ENCODE results near the gene SOD3.

SOD3 gene

GRCh38 chr4:24805067-24805466 is 9.7 kb downstream of the SOD3 start:
- DNase-seq = no peak

- DNase-seq = no peak
Measured at GRCh38 chr4:24805566-24805965, 10.2 kb downstream of the SOD3 start.

- DNase-seq = no peak
Measured at GRCh38 chr4:24806206-24806990, 11.0 kb downstream of the SOD3 start.

- no peak for DNase-seq
Measured at GRCh38 chr4:24807611-24808010, 12.2 kb downstream of the SOD3 start.

GRCh38 chr4:24808261-24808660 is 12.9 kb downstream of the SOD3 start:
- no peak for DNase-seq

GRCh38 chr4:24808955-24809354 is 13.6 kb downstream of the SOD3 start:
- no peak for DNase-seq

GRCh38 chr4:24809376-24809775 is 14.0 kb downstream of the SOD3 start:
- no peak for DNase-seq

- DNase-seq = no peak
Measured at GRCh38 chr4:24809815-24810405, 14.5 kb downstream of the SOD3 start.

GRCh38 chr4:24810871-24811631 is 15.7 kb downstream of the SOD3 start:
- no peak for DNase-seq

- DNase-seq = no peak
Measured at GRCh38 chr4:24813732-24814131, 18.4 kb downstream of the SOD3 start.

- DNase-seq = no peak
Measured at GRCh38 chr4:24816797-24817196, 21.4 kb downstream of the SOD3 start.

GRCh38 chr4:24820541-24820940 is 25.2 kb downstream of the SOD3 start:
- no peak for DNase-seq

- no peak for DNase-seq
Measured at GRCh38 chr4:24824720-24825119, 29.3 kb downstream of the SOD3 start.

GRCh38 chr4:24831637-24832036 is 36.3 kb downstream of the SOD3 start:
- no peak for DNase-seq

- no peak for DNase-seq
Measured at GRCh38 chr4:24835696-24836095, 40.3 kb downstream of the SOD3 start.

- DNase-seq = no peak
Measured at GRCh38 chr4:24836661-24837242, 41.4 kb downstream of the SOD3 start.

GRCh38 chr4:24837336-24837735 is 42.0 kb downstream of the SOD3 start:
- DNase-seq = no peak

- no peak for DNase-seq
Measured at GRCh38 chr4:24837781-24838180, 42.4 kb downstream of the SOD3 start.

- no peak for DNase-seq
Measured at GRCh38 chr4:24840362-24840761, 45.0 kb downstream of the SOD3 start.

GRCh38 chr4:24840826-24841543 is 45.6 kb downstream of the SOD3 start:
- no peak for DNase-seq

- DNase-seq = no peak
Measured at GRCh38 chr4:24842356-24842755, 47.0 kb downstream of the SOD3 start.

- DNase-seq = no peak
Measured at GRCh38 chr4:24843096-24843495, 47.7 kb downstream of the SOD3 start.

GRCh38 chr4:24845132-24845531 is 49.8 kb downstream of the SOD3 start:
- DNase-seq = no peak

Data from stimulated activated CD4-positive, alpha-beta T cell treated with anti-CD3 and anti-CD28 coated beads, Interleukin-2, amount 100 ng/mL, for 48 hours (primary cell).